SK-N-SH treated with all-trans-retinoic acid at 6 μM for 48 hours (cell line): Measurements from ENCODE around the gene RAB15.

Experiments
- ATAC-seq: fragments of 200-7000 bp; cut with Tn5 transposase; 3 replicates; pipeline ENCODE4 v1.9.1; 2020; ENCODE audit warnings: mild to moderate bottlenecking, moderate library complexity
- ARNTL ChIP-seq: fragments of 450-650 bp; formaldehyde crosslinking; IDR thresholded peaks from 2 replicates; pipeline ENCODE4 v1.5.0; 2020; ENCODE audit warnings: low read depth, mild to moderate bottlenecking, moderate library complexity, borderline replicate concordance
- BACH2 ChIP-seq: fragments of 250-450 bp; sonication (Bioruptor Pico); IDR thresholded peaks from 2 replicates; pipeline ENCODE4 v1.9.0; 2021; ENCODE audit warnings: mild to moderate bottlenecking, borderline replicate concordance
- CREB5 ChIP-seq: fragments of 250-450 bp; sonication (Bioruptor Pico); IDR thresholded peaks from 2 replicates; pipeline ENCODE4 v1.5.1; 2020; ENCODE audit warnings: low read depth, mild to moderate bottlenecking, moderate library complexity
- CSDC2 ChIP-seq: fragments of 250-450 bp; sonication (Bioruptor Pico); IDR thresholded peaks from 2 replicates; pipeline ENCODE4 v1.5.0; 2020; ENCODE audit warnings: mild to moderate bottlenecking, moderate library complexity
- CSRNP3 ChIP-seq: fragments of 250-450 bp; sonication (Bioruptor Pico); IDR thresholded peaks from 2 replicates; pipeline ENCODE4 v1.5.1; 2021; ENCODE audit warnings: mild to moderate bottlenecking, moderate library complexity
- GLIS3 ChIP-seq: fragments of 250-450 bp; sonication (Bioruptor Pico); IDR thresholded peaks from 2 replicates; pipeline ENCODE4 v1.5.0; 2020; ENCODE audit warnings: mild to moderate bottlenecking, moderate library complexity
- ISL1 ChIP-seq: fragments of 250-450 bp; sonication (Bioruptor Pico); IDR thresholded peaks from 2 replicates; pipeline ENCODE4 v2.1.2; 2022; ENCODE audit warnings: mild to moderate bottlenecking, moderate library complexity
- PATZ1 ChIP-seq: fragments of 250-450 bp; sonication (Bioruptor Pico); IDR thresholded peaks from 2 replicates; pipeline ENCODE4 v1.8.0; 2020; ENCODE audit warnings: mild to moderate bottlenecking, moderate library complexity, borderline replicate concordance
- POU6F1 ChIP-seq: fragments of 250-450 bp; sonication (Bioruptor Pico); IDR thresholded peaks from 2 replicates; pipeline ENCODE4 v1.8.0; 2021; ENCODE audit warnings: low read depth, mild to moderate bottlenecking, moderate library complexity, borderline replicate concordance
- PPARA ChIP-seq: fragments of 250-450 bp; sonication (Bioruptor Pico); IDR thresholded peaks from 2 replicates; pipeline ENCODE4 v1.5.0; 2020; ENCODE audit warnings: mild to moderate bottlenecking, borderline replicate concordance
- RARB ChIP-seq: fragments of 250-450 bp; sonication (Bioruptor Pico); IDR thresholded peaks from 2 replicates; pipeline ENCODE4 v1.8.0; 2021; ENCODE audit warnings: mild to moderate bottlenecking, moderate library complexity
- TCF4 ChIP-seq: fragments of 250-450 bp; sonication (Bioruptor Pico); IDR thresholded peaks from 2 replicates; pipeline ENCODE4 v1.8.0; 2021; ENCODE audit warnings: mild to moderate bottlenecking, moderate library complexity, borderline replicate concordance
- TOX ChIP-seq: fragments of 250-450 bp; sonication (Bioruptor Pico); IDR thresholded peaks from 2 replicates; pipeline ENCODE4 v1.8.0; 2021; ENCODE audit warnings: mild to moderate bottlenecking, moderate library complexity, borderline replicate concordance
- ZC3H10 ChIP-seq: fragments of 250-450 bp; sonication (Bioruptor Pico); IDR thresholded peaks from 2 replicates; pipeline ENCODE4 v1.5.1; 2021; ENCODE audit warnings: mild to moderate bottlenecking, moderate library complexity
- ZFP3 ChIP-seq: fragments of 250-450 bp; sonication (Bioruptor Pico); IDR thresholded peaks from 2 replicates; pipeline ENCODE4 v1.5.0; 2020; ENCODE audit warnings: mild to moderate bottlenecking, moderate library complexity
- ZFP30 ChIP-seq: fragments of 450-650 bp; formaldehyde crosslinking; IDR thresholded peaks from 2 replicates; pipeline ENCODE4 v1.5.0; 2022; ENCODE audit warnings: mild to moderate bottlenecking, moderate library complexity
- ZNF565 ChIP-seq: fragments of 450-650 bp; formaldehyde crosslinking; conservative IDR thresholded peaks from 2 replicates; pipeline ENCODE4 v1.5.0; 2020; ENCODE audit warnings: low read depth, mild to moderate bottlenecking, moderate library complexity
- ZNF70 ChIP-seq: fragments of 450-650 bp; formaldehyde crosslinking; IDR thresholded peaks from 2 replicates; pipeline ENCODE4 v1.5.0; 2020; ENCODE audit warnings: mild to moderate bottlenecking, moderate library complexity
- ZNF8 ChIP-seq: fragments of 450-650 bp; formaldehyde crosslinking; IDR thresholded peaks from 2 replicates; pipeline ENCODE4 v1.5.0; 2020; ENCODE audit warnings: mild to moderate bottlenecking, moderate library complexity

RAB15 gene

GRCh38 chr14:64995291-64995690 is 23.2 kb upstream of the RAB15 start:
- ATAC-seq: no peak
- TF ChIP-seq ZFP3 (CRISPR knock-in tag): no peak
- no peak for TF ChIP-seq ZNF8 (CRISPR knock-in tag)
- TF ChIP-seq POU6F1 (CRISPR knock-in tag): no peak
- TF ChIP-seq GLIS3 (CRISPR knock-in tag): no peak
- no peak for TF ChIP-seq CSDC2 (CRISPR knock-in tag)
- TF ChIP-seq CREB5 (CRISPR knock-in tag): no peak
- no peak for TF ChIP-seq TCF4
- no peak for TF ChIP-seq BACH2
- no peak for TF ChIP-seq ZNF565 (CRISPR knock-in tag)
- no peak for TF ChIP-seq ZFP30 (CRISPR knock-in tag)
- TF ChIP-seq, all 23 proteins: peak for 0

GRCh38 chr14:64994540-64994939 is 22.4 kb upstream of the RAB15 start:
- TF ChIP-seq ZFP30 (CRISPR knock-in tag) (no peak), TOX (CRISPR knock-in tag) (no peak), POU6F1 (CRISPR knock-in tag) (no peak), PATZ1 (no peak), RARB (no peak), CSRNP3 (CRISPR knock-in tag) (no peak), ZFP3 (CRISPR knock-in tag) (no peak), ZNF8 (CRISPR knock-in tag) (no peak), ARNTL (CRISPR knock-in tag) (no peak), PPARA (CRISPR knock-in tag) (no peak), ZNF70 (CRISPR knock-in tag) (no peak), CSDC2 (CRISPR knock-in tag) (no peak), ZNF565 (CRISPR knock-in tag) (no peak)
- no peak for ATAC-seq

GRCh38 chr14:64993266-64993930 is 21.3 kb upstream of the RAB15 start:
- ATAC-seq: no peak
- TF ChIP-seq ZC3H10 (CRISPR knock-in tag) (no peak), TCF4 (no peak), POU6F1 (CRISPR knock-in tag) (no peak), ZNF565 (CRISPR knock-in tag) (no peak), CSDC2 (CRISPR knock-in tag) (no peak), PPARA (CRISPR knock-in tag) (no peak), BACH2 (no peak), ARNTL (CRISPR knock-in tag) (no peak), ZNF8 (CRISPR knock-in tag) (no peak), ISL1 (CRISPR knock-in tag) (no peak)
